ENCODE measurements around the gene ROR2. TPM values are rescaled to one million over a fixed set of nuclear protein-coding genes. Genes with fewer than 3 reads are reported as not detected.

Gene ROR2
- total and polyA plus RNA-seq, 11 donors, result 0.18 to 9.0 (median 0.49) TPM

- Histone ChIP-seq H3K27ac (peak overlapping the region in 1 of 12 donors; percentile 95), H3K4me1 (peaks cover 0 to 18% (median 12%) of the 10 kb centered on the region in 12 donors), H3K36me3 (no peaks in the 10 kb centered on the region), H3K27me3 (peaks cover 14 to 57% (median 26%) of the 10 kb centered on the region in 9 donors), H3K4me3 (no peak overlapping the region), H3K9me3 (no peaks in the 10 kb centered on the region)
- intact Hi-C loops (cut with DNase I), result loop anchor here in 4 of 10 donors (5.0 to 10.0 kb wide), 2 partner anchors 167 to 170 kb away; no protein-coding TSS in a partner anchor
- TF ChIP-seq CTCF (IDR thresholded peaks at IDR 0.05) (no peak), POLR2A (IDR thresholded peaks at IDR 0.05) (no peak)
- ATAC-seq (no peak), DNase-seq (no peak)
- 74 to 86% (median 77%) methylated on average over 6 of the region's 6 CpGs for WGBS, 4 donors
Observed at GRCh38 chr9:91944711-91945110, 5.3 kb downstream of the ROR2 start.

- 91 to 95% (median 92%) methylated on average over 8 of the region's 8 CpGs for WGBS, 4 donors
- intact Hi-C loops (cut with DNase I), result loop anchor here in 2 of 10 donors (10.0 kb wide), 1 partner anchor 169 kb away; no protein-coding TSS in a partner anchor
- TF ChIP-seq CTCF (IDR thresholded peaks at IDR 0.05), result no peak
- TF ChIP-seq POLR2A (IDR thresholded peaks at IDR 0.05), result no peak
- H3K9me3 ChIP-seq, result no peaks in the 10 kb centered on the region
- DNase-seq (no peak), ATAC-seq (no peak)
- H3K27me3 ChIP-seq, result peaks cover 4 to 48% (median 17%) of the 10 kb centered on the region in 9 donors
- no peak overlapping the region for H3K4me3 ChIP-seq
- H3K4me1 ChIP-seq, result peaks cover 0 to 14% (median 5%) of the 10 kb centered on the region in 12 donors
- H3K36me3 ChIP-seq, result no peaks in the 10 kb centered on the region
- H3K27ac ChIP-seq, result peak overlapping the region in 1 of 12 donors; percentile 95
Observed at GRCh38 chr9:91943478-91944470, 6.3 kb downstream of the ROR2 start.

- 62 to 69% (median 68%) methylated on average over 5 of the region's 5 CpGs for WGBS, 4 donors
Observed at GRCh38 chr9:91942201-91942600, 7.8 kb downstream of the ROR2 start.

More at GRCh38 chr9:91942201-91942600, 7.8 kb downstream of the ROR2 start:
- Histone ChIP-seq H3K4me1 (peaks cover 0 to 8% (median 0%) of the 10 kb centered on the region in 12 donors), H3K4me3 (no peak overlapping the region), H3K27ac (peak overlapping the region in 1 of 12 donors; percentile 95), H3K36me3 (no peaks in the 10 kb centered on the region), H3K27me3 (peaks cover 0 to 32% (median 8%) of the 10 kb centered on the region in 9 donors), H3K9me3 (no peaks in the 10 kb centered on the region)
- intact Hi-C loops (cut with DNase I), result loop anchor here in 2 of 10 donors (10.0 kb wide), 1 partner anchor 167 kb away; no protein-coding TSS in a partner anchor
- DNase-seq, result no peak
- ATAC-seq, result no peak
- TF ChIP-seq POLR2A (IDR thresholded peaks at IDR 0.05) (no peak), CTCF (IDR thresholded peaks at IDR 0.05) (no peak)

Measured in heart left ventricle (tissue), 16 donors.